Measurements from ENCODE around the gene ATP5F1B. TPM values are rescaled to one million over a fixed set of nuclear protein-coding genes. Genes with fewer than 3 reads are reported as not detected.

The ATP5F1B gene
- polyA plus RNA-seq, 1 donor from 2014 or later = 559 TPM

GRCh38 chr12:56678852-56679251, 33.1 kb upstream of the ATP5F1B start:
- Histone ChIP-seq H3F3A (ENCODE audit: insufficient read depth, low read length, poor library complexity, severe bottlenecking) (no peaks in the 10 kb centered on the region), H3K9me3 (ENCODE audit: low read length) (no peaks in the 10 kb centered on the region), H3K36me3 (ENCODE audit: insufficient read depth, low read length) (no peaks in the 10 kb centered on the region), H3K27ac (ENCODE audit: low read length) (no peak overlapping the region), H3K9me2 (ENCODE audit: insufficient read depth, low read length) (no peaks in the 10 kb centered on the region), H3K27me3 (ENCODE audit: insufficient read depth, low read depth, low read length) (no peaks in the 10 kb centered on the region), H3K79me2 (replicated peaks; ENCODE audit: insufficient read depth, low read length) (peaks cover 86% of the 10 kb centered on the region), H3K4me2 (ENCODE audit: low read length) (no peak overlapping the region), H3K9ac (ENCODE audit: low read length) (no peak overlapping the region), H2AFZ (ENCODE audit: low read depth, low read length) (no peak overlapping the region), H3K4me3 (ENCODE audit: low read length) (no peak overlapping the region), H4K20me1 (ENCODE audit: insufficient read depth) (no peaks in the 10 kb centered on the region)
- no peak for TF ChIP-seq CTCF (IDR thresholded peaks at IDR 0.05; ENCODE audit: poor library complexity, severe bottlenecking)

GRCh38 chr12:56677680-56678079, 31.9 kb upstream of the ATP5F1B start:
- H3K4me3 ChIP-seq (ENCODE audit: low read length) = no peak overlapping the region
- no peaks in the 10 kb centered on the region for H3K27me3 ChIP-seq (ENCODE audit: insufficient read depth, low read depth, low read length)
- H2AFZ ChIP-seq (ENCODE audit: low read depth, low read length) = no peak overlapping the region
- TF ChIP-seq SMC3 (conservative IDR thresholded peaks at IDR 0.05; ENCODE audit: poor library complexity) (no peak), TAF1 (IDR thresholded peaks at IDR 0.05; ENCODE audit: low read depth) (no peak), CTCF (IDR thresholded peaks at IDR 0.05; ENCODE audit: poor library complexity, severe bottlenecking) (no peak), EP300 (conservative IDR thresholded peaks at IDR 0.05; ENCODE audit: poor library complexity, severe bottlenecking) (no peak), POLR2AphosphoS5 (IDR thresholded peaks at IDR 0.05) (no peak), MXI1 (conservative IDR thresholded peaks at IDR 0.05; ENCODE audit: poor library complexity, severe bottlenecking) (no peak), EZH2 (IDR thresholded peaks at IDR 0.05; ENCODE audit: borderline replicate concordance, insufficient read depth, low read length, poor library complexity, severe bottlenecking) (no peak), RAD21 (conservative IDR thresholded peaks at IDR 0.05) (no peak)
- TF ChIP-seq, protein P1, sequence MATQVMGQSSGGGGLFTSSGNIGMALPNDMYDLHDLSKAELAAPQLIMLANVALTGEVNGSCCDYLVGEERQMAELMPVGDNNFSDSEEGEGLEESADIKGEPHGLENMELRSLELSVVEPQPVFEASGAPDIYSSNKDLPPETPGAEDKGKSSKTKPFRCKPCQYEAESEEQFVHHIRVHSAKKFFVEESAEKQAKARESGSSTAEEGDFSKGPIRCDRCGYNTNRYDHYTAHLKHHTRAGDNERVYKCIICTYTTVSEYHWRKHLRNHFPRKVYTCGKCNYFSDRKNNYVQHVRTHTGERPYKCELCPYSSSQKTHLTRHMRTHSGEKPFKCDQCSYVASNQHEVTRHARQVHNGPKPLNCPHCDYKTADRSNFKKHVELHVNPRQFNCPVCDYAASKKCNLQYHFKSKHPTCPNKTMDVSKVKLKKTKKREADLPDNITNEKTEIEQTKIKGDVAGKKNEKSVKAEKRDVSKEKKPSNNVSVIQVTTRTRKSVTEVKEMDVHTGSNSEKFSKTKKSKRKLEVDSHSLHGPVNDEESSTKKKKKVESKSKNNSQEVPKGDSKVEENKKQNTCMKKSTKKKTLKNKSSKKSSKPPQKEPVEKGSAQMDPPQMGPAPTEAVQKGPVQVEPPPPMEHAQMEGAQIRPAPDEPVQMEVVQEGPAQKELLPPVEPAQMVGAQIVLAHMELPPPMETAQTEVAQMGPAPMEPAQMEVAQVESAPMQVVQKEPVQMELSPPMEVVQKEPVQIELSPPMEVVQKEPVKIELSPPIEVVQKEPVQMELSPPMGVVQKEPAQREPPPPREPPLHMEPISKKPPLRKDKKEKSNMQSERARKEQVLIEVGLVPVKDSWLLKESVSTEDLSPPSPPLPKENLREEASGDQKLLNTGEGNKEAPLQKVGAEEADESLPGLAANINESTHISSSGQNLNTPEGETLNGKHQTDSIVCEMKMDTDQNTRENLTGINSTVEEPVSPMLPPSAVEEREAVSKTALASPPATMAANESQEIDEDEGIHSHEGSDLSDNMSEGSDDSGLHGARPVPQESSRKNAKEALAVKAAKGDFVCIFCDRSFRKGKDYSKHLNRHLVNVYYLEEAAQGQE (IDR thresholded peaks at IDR 0.05; ENCODE audit: borderline replicate concordance) = no peak
- no peaks in the 10 kb centered on the region for H3K9me3 ChIP-seq (ENCODE audit: low read length)
- H3K27ac ChIP-seq (ENCODE audit: low read length) = no peak overlapping the region
- no peak overlapping the region for H3K4me2 ChIP-seq (ENCODE audit: low read length)
- H4K20me1 ChIP-seq (ENCODE audit: insufficient read depth) = no peaks in the 10 kb centered on the region
- no peaks in the 10 kb centered on the region for H3K36me3 ChIP-seq (ENCODE audit: insufficient read depth, low read length)
- no peak overlapping the region for H3K9ac ChIP-seq (ENCODE audit: low read length)
- no peaks in the 10 kb centered on the region for H3F3A ChIP-seq (ENCODE audit: insufficient read depth, low read length, poor library complexity, severe bottlenecking)
- H3K9me2 ChIP-seq (ENCODE audit: insufficient read depth, low read length) = no peaks in the 10 kb centered on the region
- H3K79me2 ChIP-seq (replicated peaks; ENCODE audit: insufficient read depth, low read length) = peaks cover 81% of the 10 kb centered on the region
